ENCODE measurements around the gene MCEMP1.

The MCEMP1 gene

DNA sequence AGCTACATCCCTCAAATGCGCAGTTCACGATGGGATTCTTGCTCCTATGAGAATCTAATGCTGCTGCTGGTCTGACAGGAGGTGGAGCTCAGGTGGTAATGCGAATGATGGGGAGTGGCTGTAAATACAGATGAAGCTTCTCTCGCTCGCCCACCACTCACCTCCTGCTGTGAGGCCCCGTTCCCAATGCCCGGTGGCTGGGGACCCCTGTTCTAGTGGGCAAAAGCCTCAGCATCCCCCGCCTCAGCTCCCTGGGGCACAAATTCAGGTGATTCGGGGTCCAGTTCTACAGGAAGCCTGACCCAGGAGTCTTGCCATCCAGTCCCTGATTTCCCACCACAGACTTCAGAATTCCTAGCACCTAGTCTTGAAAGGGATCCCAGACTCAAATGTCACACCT is 4.4 kb upstream of the MCEMP1 start:
- DNase-seq: no peak

DNA sequence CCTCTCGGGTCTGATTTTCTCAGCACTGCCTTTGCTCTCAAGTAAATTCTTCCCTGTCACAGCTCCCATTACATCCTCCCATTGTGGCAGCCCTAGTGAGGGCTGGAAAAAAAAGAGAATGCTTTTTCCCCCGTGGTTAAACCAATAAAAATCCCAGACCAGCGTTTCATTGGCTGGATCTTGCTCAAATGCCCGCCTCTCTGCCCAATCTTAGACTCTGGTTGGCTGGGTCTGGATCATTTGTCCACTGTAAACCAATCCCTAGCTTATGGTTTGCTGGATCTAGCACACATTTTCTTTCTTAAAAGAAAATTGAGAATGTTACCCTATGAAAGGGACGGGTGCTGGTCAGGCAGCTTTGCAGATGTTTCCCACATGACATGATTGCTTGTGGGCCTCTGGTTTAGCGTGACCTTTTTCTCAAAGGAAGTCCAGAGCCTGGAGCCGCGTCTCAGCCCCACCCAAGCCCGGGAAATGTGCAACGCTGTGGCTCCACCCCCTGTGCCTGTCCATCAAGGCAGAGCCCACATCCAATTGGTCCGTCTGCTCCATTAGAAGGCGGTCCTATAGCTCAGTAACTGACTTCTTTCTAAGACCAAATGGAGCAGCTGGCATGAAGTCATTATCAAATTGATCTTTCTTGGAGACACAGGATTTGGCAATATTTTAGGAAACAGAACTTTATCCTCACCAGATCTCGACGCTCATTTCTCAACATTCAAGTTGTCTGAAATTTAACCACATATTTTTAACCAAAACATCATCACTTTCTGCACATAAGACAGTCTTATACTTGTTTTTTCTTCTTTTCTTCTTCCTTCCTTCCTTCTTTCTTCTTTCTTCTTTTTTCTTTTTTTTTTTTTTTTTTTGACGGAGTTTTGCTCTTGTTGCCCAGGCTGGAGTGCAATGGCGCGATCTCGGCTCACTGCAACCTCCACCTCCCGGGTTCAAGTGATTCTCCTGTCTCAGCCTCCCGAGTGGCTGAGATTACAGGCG is 2.6 kb upstream of the MCEMP1 start:
- DNase-seq: peak; percentile 98 to 99

DNA sequence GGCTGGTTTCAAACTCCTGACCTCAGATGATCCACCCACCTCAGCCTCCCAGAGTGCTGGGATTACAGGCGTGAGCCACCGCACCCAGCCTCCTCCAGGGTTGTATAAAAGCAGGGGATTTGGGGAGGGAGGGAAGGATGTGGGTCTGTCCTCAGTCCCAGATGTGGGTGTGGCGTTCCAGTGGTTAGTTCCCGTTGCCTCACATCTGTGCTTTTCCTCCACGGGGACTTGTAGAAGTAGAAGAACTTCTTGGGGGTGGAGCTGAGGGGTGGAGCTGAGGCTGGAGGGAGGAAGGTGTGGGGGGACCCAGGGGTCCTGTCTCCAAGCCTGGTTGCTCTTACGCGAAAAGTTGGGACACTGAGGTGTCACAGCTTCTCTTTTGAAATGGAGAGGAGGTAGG is 514 bp upstream of the MCEMP1 start:
- DNase-seq: peak; percentile 90 to 93

DNA sequence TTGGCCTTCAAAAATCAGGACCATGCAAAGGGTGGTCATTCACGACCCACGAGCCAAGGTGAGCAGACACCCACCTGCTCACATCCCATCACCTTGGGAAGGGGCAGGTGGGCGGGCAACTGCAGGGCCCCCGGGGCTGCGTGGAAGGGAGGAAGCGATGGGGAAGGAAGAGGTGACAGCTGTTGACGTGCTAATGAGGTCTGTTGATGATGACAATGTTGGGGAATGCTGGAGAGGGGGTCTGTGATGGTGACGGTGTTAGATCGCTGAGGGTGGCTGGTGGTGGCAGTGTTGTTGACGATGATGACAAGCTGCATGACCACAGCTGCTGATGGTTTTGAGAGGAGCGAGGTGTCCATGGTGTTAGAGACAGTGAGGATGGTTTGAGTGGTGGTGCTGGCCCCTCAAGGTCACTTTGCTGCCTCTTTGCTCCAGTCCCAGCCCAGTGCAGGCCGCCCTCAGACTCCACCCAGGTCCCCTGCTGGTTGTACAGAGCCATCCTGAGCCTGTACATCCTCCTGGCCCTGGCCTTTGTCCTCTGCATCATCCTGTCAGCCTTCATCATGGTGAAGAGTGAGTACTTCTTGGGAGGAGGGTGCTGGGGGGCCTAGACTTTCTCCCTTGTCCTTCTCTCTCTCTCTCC is 900 bp downstream of the MCEMP1 start:
- peak; percentile 34 to 50 for DNase-seq

DNA sequence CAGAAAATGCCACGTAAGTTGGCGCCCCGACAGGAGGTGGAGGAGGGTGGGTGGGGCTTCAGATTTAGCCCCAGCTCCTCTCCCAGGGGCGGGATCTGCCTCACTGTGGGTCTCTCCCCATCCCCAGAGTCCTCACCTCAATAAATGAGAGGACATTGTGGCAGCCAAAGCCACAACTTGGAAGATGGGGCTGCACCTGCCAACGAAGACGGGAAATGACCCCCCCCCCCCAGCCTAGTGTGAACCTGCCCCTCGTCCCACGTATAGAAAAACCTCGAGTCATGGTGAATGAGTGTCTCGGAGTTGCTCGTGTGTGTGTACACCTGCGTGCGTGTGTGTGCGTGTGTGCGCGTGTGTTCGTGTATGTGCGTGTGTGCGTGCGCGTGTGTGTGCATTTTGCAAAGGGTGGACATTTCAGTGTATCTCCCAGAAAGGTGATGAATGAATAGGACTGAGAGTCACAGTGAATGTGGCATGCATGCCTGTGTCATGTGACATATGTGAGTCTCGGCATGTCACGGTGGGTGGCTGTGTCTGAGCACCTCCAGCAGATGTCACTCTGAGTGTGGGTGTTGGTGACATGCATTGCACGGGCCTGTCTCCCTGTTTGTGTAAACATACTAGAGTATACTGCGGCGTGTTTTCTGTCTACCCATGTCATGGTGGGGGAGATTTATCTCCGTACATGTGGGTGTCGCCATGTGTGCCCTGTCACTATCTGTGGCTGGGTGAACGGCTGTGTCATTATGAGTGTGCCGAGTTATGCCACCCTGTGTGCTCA is 2.3 kb downstream of the MCEMP1 start:
- peak; percentile 52 to 74 for DNase-seq

DNA sequence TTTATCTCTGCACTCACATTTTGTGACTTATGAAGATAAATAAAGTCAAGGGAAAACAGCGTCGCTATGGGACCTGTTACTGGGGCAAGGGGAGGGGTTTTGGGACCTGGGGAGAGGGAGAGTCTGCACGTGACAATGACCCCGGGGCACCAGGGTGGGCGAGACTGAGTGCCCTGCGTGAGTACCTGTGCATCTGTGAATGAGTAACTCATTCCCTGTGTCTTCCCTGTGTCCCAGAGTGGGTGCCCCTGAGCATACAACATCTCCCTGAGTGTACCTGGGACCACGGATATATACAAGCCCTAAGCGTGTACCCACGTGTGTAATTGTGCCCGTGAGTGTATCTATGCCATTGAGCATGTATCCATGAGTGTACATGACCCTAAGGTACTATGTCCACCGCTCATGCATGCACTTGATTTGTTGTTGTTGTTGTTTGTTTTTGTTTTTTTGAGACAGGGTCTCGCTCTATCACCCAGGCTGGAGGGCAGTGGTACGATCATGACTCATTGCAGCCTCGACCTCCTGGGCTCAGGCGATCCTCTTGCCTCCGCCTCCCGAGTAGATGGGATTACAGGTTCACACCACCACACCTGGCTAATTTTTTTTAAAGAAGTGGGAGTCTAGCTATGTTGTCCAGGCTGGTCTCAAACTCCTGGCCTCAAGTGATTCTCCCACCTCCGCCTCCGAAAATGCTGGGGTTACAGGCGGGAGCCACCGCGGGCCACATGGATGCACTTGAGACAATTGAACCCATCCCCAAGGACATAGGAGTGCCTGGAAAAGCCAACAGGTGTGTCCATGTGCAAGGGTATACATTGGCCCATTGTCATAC is 3.1 kb downstream of the MCEMP1 start:
- DNase-seq: no peak

DNA sequence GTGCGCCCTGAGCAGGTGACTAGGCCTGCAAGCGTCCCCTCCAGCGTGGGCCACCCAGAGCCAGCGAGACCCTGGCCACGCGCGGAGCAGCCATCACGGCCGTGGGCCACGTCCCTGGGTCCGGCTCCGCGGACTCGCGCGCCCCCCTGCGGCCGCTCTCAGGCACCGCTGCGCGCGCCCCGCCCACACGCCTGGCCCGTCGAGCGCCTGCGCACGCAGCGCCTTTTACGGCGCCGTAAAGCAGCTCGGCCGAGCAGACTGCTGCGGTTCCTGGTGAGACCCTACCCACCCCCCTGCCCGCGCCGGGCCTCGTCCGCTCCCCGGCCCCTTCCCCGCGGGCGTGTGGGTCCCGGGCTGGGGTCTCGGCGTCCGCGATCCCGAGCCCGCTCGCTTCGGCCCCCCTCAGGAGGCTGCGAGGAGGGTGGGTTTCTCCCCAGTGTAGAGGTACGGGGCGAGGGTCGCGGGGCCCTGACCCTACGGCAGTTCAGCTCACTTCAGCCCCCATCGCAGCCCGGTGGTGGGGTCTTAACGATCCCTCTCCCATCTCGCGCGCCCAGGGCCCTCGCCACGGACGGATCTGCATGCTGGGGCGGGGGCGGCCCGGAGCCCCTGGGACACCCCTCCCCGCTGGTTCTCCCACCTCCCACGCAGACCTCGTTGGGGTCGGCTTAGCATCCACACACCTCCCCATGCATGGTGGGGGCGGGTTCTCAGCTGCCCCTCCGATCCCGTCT is 3.9 kb downstream of the MCEMP1 start, which contains the start of gene TRAPPC5:
Gene TRAPPC5 (plus strand): TSS at position 228 of the 734 bp plus-strand sequence. CDS start 1,421 bp downstream, outside the sequence.
- peak; percentile 88 to 94 for DNase-seq

DNA sequence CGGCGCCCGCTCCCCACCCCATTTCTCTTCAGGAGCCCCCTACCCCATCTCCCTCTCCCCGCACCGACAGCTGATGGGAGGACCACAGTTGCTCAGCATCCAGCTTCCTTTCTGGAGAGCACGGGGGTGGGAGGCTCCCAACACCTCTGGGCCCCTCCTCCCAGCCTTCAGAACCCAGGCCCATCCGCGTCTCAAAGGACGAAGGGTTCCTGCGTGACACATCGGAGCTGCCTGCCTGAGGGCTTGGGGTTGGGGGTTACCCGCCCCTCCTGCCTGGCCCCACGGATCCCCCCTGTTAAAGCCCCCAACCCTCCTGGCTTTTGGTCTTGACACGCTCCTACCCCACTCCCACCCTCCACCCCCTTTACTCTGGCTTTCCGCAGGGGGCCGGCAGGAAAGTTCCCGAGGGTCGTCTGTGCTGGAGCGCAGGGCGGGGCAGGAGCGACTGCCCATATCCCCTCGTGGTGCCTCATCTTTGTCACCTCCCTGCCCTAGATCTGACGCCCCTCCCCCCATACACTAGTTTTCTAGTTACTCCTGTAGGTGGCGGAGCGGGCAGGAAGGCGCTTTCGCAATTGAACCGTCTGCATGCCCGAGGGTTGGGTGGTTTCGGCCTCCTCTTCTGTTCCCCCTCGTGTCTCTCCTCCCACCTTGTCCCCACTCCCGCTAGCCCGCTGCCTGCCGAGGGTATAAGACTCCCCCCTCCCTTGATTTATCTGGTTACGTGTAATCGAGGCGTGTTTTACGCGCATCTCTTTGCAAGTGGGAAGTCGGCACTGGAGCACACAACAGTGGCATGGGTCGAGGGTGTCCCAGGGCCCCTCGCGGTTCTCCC is 4.7 kb downstream of the MCEMP1 start:
- peak; percentile 92 for DNase-seq

DNA sequence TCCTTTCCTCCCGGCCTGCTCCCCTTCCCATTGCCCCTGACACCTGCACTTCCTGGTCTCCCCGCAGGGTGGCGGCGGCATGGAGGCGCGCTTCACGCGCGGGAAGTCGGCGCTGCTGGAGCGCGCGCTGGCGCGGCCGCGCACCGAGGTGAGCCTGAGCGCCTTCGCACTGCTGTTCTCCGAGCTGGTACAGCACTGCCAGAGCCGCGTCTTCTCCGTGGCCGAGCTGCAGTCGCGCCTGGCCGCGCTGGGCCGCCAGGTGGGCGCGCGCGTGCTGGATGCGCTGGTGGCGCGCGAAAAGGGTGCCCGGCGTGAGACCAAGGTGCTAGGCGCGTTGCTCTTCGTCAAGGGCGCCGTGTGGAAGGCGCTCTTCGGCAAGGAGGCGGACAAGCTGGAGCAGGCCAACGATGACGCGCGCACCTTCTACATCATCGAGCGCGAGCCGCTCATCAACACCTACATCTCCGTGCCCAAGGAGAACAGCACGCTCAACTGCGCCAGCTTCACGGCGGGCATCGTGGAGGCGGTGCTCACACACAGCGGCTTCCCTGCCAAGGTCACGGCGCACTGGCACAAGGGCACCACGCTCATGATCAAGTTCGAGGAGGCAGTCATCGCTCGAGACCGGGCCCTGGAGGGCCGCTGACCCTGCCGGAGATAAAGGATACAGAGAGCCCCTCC is 5.4 kb downstream of the MCEMP1 start:
- no peak for DNase-seq

DNA sequence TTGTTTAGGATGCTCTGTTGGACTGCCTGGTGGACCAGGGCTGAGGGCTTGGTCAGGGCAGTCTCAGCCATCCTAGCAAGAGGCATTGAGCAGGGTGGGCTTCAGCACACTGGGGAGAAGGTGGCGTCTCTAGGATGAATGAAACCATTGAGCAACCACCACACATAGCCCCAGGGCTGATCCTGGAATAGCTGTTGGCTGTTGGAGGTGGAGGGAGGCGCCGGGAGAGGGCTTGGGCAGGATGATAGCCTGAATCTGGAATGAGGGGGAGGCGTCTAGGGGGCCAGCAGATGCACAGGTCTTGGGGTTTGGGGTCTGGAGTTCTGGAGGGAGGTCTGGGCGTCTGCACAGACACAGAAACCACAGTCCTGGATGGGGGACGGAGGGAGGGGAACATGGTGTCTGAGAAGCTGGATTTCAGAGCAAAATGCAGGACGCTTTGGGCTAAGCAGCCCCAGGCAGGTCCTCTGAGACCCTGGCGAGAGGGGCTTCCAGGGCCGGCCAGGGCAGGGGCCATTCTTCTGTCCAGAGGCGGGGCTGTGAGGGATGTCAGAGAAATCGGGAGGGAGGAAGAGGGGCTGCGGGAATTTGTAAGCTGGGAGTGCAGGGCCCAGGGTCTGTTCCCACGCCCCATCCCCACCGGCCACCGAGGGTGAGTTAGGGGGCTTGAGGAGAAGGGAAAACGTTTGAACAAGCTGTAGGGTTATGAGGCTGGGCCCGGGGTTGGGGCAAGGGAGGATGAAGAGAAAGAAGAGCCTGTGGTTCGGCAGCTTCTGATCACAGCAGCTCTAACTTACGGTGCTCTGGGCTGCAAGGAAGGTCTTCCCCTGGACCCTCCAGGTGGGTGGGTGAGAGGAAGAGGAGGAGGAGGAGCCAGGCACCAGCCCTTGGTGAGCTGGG is 8.9 kb downstream of the MCEMP1 start:
- no peak for DNase-seq

DNA sequence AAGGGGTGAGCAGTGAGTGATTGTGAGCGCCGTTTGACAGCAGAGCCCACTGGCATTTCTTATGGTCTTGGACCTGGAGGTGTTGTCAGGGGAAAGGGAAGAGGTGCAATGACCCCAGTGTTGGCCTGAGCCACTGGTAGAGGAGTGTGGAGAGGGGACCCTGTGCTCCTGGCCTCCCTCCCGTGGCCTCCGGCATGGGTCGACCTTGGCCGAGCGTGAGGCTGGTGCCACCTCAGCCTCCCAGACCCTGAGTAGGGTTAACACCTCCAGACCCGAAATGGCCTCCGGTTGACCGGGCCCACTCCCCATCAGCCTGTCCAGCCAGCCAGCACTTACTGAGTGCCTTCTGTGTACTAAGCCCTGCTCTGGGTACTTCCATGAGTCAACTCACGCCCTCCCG is 10.3 kb downstream of the MCEMP1 start:
- DNase-seq: no peak

DNA sequence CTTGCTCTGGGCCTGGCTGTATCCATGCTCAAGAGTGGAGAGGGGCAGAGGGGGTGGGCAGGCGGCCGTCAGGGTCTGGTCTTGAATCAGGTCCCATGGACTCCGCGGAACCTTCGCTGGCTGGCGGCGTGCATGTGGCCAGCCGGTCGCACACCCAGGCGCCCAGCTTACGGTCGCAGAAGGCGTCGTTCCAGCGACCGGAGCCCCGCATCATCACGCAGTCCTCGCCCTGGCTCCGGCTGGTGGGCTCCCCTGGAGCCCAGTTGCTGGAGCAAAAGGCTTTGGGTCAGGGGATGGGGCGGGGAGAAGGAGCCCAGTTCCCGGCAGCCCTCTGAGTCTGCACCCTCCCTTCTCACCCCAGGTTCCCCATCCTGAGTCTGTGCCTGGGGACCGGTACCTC is 12.3 kb downstream of the MCEMP1 start:
- no peak for DNase-seq

DNA sequence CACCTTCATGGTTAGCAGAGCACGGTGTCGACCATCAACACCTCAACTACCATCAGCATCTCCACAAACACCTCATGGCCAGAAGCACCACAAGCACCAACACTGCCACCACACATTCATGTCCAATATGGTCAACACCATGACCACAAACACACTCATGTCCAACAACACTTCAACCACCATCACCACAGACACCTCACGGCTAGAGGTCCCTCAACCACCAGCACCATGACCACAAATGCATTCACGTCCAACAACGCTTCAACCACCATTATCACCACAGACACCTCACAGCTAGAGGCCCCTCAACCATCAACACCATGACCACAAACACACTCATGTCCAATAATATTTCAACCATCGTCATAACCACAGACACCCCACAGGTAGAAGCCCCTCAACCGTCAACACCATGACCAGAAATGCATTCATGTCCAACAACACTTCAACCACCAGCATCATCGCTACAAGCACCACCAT is 13.9 kb downstream of the MCEMP1 start:
- no peak for DNase-seq

DNA sequence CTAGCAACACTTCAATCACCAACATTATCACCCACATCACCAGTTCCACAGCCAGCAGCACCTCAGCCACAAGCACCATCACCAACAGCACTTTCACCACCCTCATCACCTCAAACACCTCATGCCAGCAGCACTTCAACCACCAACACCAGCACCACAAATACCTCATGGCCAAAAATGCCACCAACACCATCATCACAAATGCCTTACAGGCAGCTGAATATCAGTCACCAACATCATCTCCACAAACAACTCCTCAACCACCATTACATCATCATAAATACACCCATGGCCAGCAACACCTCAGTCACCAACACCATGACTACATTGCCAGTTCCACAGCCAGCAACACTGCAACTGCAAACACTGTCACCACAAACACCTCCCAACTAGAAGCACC is 14.6 kb downstream of the MCEMP1 start:
- no peak for DNase-seq

DNA sequence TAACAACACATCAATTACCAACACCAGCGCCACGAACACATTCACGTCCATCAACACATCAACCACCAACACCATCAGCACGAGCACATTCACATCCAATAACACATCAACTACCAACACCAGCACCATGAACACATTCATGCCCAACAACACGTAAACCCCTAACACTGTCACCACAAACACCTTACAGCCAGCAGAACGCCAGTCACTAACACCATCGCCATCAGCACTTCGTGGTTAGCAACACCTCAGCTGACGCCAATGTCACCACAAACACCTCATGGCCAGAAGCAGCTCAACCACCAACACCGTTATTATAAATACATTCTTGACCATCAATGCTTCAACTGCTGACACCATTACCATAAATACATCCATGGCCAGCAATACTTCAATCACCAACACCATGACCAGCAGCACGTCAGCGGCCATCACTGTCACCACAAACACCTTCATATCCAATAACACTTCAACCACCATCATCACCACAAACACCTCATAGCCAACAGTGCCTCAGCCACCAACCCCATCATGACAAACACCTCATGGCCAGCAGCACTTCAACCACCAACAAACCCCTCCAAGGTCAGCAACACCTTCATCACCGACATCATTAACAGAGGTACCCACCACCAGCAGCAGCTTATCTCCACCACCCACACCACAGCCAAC is 15.7 kb downstream of the MCEMP1 start:
- no peak for DNase-seq

DNA sequence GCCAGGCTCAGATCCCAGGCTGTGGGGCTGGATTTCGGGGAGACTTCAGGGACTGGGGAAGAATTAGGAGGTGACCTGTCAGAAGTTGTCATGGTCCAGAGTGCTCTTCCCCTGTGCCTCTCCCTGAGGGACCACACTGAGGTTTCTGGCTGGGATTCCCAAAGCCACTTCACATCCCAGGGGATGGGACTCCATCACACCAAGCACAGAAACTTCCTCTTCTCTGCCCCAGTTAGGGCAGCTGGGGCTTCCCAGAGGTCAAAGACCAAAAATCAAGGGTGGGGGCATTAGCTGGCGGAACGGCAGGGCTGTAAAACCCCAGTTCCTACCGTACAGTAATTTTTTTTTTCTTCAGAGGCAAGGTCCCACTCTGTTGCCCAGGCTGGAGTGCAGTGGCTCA is 17.6 kb downstream of the MCEMP1 start:
- DNase-seq: no peak

DNA sequence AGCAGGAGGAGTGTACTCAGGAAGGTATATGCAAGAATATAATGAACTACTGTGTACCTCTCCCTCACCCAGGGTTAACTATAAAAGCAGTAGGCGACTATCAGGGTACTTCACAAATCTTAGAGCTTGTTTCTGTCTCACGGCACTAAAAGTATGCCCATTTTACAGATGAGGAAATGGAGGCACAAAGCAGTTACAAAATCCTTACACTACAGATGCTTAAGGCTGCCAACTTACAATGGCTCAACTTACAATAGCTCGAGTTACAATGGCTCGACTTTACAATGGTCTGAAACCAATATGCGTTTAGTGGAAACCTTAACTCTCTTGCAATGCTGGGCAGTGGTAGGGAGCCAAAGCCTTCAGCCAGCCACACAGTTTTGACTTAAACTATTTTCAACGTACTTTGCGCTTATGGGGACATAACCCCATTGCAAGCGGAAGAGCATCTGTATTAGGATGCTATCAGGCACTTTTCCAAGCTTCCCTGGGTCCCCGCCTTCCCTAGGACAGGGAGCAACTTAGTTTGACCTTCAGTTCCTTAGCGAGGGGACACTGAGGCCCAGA is 20.9 kb downstream of the MCEMP1 start:
- DNase-seq: no peak

DNA sequence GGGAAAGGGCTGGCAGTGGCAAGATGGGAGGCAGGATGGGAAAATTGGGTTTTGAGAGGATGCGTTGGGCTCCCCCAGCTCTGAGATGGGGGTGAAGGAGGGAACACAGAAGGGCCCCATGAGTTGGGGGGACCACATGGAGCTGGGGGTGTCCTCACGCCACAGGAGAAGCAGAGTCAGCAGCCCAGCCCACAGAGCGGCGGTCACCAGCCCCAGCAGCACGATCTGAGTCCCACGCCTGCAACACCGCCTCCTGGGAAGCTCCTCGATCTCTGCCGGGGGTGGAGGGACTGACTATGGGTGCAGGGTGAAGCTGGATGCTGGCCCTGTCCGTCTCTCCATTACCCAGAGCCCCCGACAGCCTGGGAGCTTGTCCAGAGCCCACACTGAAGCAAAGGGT is 21.7 kb downstream of the MCEMP1 start:
- DNase-seq: peak in 1 of 2 donors; percentile 53
